Fibroblast of villous mesenchyme (primary cell): ENCODE measurements around the gene HARS1. TPM values are rescaled to one million over a fixed set of nuclear protein-coding genes. Genes with fewer than 3 reads are reported as not detected.
A peak's percentile ranks its signal among the peaks of the same experiment; 100 is the strongest.

Experiments used
- DNase-seq: peaks from one replicate; pipeline ENCODE4 v3.0.0-alpha.2; 2010; ENCODE audit warnings: low read depth
- H3K4me3 ChIP-seq: 2 replicates; pipeline ENCODE4 v1.5.1; 2011; ENCODE audit warnings: low read depth, mild to moderate bottlenecking, low read length
- CTCF ChIP-seq: IDR thresholded peaks from 2 replicates; pipeline ENCODE4 v1.5.1; 2012; ENCODE audit warnings: low read depth, mild to moderate bottlenecking, low read length; ENCODE audit not compliant: insufficient read depth
- total RNA-seq: library from RNA; depleted of rRNA; stranded (reverse); fragments of >200 nt; gene quantifications from 2 replicates; pipeline ENCODE4 v1.2.3, GENCODE V29; 2012

Gene HARS1
- total RNA-seq, 1 donor, result 52.2 TPM

- DNase-seq, result no peak
- no peak overlapping the region for H3K4me3 ChIP-seq
- no peak for TF ChIP-seq CTCF
These were observed 53.6 kb downstream of the HARS1 start for GRCh38 chr5:140637371-140638100.

GRCh38 chr5:140635291-140636257 lies 55.6 kb downstream of the HARS1 start:
- no peak overlapping the region for H3K4me3 ChIP-seq
- no peak for TF ChIP-seq CTCF
- DNase-seq, result no peak

GRCh38 chr5:140634103-140634502 lies 57.1 kb downstream of the HARS1 start:
- no peak for TF ChIP-seq CTCF
- no peak overlapping the region for H3K4me3 ChIP-seq
- no peak for DNase-seq

GRCh38 chr5:140633501-140633900 lies 57.7 kb downstream of the HARS1 start:
- no peak overlapping the region for H3K4me3 ChIP-seq
- DNase-seq, result no peak
- no peak for TF ChIP-seq CTCF

GRCh38 chr5:140633021-140633471 lies 58.1 kb downstream of the HARS1 start, which contains the start of gene CD14:
Gene CD14 (minus strand): TSS chr5:140633175. CDS start chr5:140633071, 104 bp downstream.
- TF ChIP-seq CTCF, result no peak
- peak within 1 kb of the TSS; percentile 45 for H3K4me3 ChIP-seq
- DNase-seq, result peak; percentile 46

GRCh38 chr5:140632366-140633020 lies 58.7 kb downstream of the HARS1 start:
- peak; percentile 55 for DNase-seq
- TF ChIP-seq CTCF, result no peak
- H3K4me3 ChIP-seq, result peak overlapping the region; percentile 45
